K562 treated with DMSO at 1 percent for 24 hours (cell line): ENCODE results near the gene OVCH1. TPM values are rescaled to one million over a fixed set of nuclear protein-coding genes. Genes with fewer than 3 reads are reported as not detected.

Experiments
- total RNA-seq: library from RNA; unstranded; fragments of 300-600 nt; gene quantifications from 2 replicates; pipeline ENCODE4 v1.2.3, GENCODE V29; 2022; ENCODE audit warnings: low read depth; ENCODE audit not compliant: insufficient read depth

The OVCH1 gene
- total RNA-seq: not detected in 2 replicates

GRCh38 chr12:29497588-29497987 lies at the start of gene OVCH1:
Gene OVCH1, minus strand, starts transcription at chr12:29497686. Its CDS starts 0 bp downstream, at chr12:29497686.

GRCh38 chr12:29380536-29381523 lies 116.7 kb downstream of the OVCH1 start, which contains the start of gene ERGIC2:
Gene ERGIC2, minus strand, starts transcription at chr12:29381172. Its CDS starts 9,539 bp downstream, at chr12:29371633.

Other genes with a start within 250 kb of the OVCH1 start
- 23.5 and 24.2 TPM in 2 replicates for gene ERGIC2, start 116.5 kb downstream of the OVCH1 start, total RNA-seq